GM18505 (cell line): ENCODE results near the gene CRACR2B.
A peak's percentile ranks its signal among the peaks of the same experiment; 100 is the strongest.

ENCODE experiments used
- ATAC-seq: cut with Tn5 transposase; IDR thresholded peaks from one replicate; pipeline ENCODE4 v1.9.1; 2021; ENCODE audit not compliant: unreplicated experiment
- POLR2A ChIP-seq: IDR thresholded peaks from 4 replicates; pipeline ENCODE4 v1.6.1; 2011; ENCODE audit warnings: borderline replicate concordance; ENCODE audit not compliant: insufficient read depth, insufficient read length; ENCODE audit errors: extremely low read depth

CRACR2B gene

GRCh38 chr11:798093-798713 lies 29.5 kb upstream of the CRACR2B start, which contains the start of gene SLC25A22:
Gene SLC25A22 (minus strand): TSS chr11:798281. CDS start chr11:795006, 3,275 bp downstream.
- TF ChIP-seq POLR2A: peak; percentile 61
- ATAC-seq: peak; percentile 66

DNA sequence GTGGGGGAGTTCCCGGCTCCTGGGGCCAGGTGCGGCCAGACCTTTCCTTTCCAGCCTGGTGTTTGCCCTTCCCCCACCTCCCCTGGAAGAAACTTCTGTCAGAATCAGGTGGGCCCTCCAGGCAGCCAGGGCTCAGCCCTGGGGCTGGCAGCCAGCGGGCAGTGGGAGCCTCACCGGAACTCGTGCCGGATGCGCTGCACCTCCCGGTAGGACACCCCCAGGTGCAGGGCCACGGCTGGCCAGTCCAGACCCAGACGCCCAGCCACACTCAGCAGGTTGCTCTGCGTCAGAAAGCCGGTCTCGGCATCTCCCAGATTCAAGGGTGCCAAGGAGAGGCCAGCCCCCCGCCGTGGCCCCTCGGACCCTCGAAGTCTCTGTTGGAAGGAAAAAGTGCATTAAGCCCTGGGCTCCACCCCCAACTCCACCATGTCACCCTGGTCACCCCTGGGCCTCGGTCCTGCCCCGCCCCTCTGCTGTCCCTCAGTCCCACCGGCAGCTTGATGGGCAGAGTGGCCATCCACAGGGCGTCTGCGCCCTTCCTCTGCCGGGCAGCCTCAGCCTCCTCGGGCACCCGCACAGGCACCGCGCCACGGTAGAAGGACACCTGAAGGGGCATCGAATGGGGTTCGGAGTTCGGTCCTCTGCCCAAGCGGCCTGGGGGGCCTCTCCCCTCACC lies 27.9 kb upstream of the CRACR2B start:
- TF ChIP-seq POLR2A: no peak
- ATAC-seq: no peak

DNA sequence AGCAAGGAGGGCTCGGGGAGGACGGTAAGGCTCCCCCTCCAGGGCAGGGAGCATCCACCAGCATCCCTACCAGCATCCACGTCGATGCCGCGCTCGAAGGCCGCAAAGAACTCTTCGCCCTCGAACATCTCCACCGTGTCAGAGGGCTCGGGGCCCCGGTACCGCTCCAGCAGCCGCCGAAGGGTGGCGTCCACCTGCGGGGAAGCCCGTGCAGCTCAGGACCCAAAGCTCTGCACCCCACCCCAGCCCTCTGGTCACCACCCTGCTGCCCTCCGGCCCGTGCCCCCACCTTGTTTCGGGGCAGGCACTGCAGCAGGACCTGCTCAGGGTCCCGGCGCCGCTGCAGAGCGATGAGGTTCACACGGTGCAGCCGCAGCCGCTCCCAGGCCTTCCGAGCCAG lies 27.2 kb upstream of the CRACR2B start:
- ATAC-seq: no peak
- TF ChIP-seq POLR2A: no peak

DNA sequence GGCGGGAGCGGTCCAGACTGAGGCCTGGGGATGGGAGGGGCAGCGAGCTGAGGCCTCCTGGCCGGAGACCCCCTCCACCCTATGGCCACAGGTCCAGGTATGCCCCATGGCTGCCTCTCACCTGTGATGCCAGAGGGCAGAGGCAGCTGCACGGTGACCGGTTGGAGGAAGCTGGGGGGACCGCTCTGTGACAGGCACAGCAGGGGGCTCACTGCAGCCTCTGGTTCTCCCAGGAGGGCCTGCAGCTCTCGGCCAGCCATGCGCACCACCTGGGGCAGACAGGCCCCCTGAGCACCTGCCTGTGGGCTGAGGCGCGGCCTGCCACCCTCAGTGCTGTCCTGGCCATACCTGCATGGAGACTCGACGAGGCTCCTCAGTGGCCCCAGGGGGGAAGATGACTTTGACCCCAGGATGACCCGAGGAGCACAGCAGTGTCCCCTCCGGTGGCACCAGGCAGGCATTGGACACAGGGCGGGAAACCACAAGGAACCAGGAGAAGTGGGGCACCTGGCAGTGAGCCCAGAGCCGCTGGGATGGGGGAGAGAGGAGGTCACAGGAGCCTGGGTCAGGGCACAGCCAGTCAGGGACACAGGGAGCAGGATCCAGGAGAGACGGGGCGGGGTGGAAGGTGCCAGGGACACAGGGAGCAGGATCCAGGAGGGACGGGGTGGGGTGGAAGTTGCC lies 26.5 kb upstream of the CRACR2B start:
- no peak for ATAC-seq
- no peak for TF ChIP-seq POLR2A

- no peak for TF ChIP-seq POLR2A
- no peak for ATAC-seq
Observed at GRCh38 chr11:802018-802617, 25.6 kb upstream of the CRACR2B start.

GRCh38 chr11:802693-803466 lies 24.8 kb upstream of the CRACR2B start:
- ATAC-seq: no peak
- no peak for TF ChIP-seq POLR2A

DNA sequence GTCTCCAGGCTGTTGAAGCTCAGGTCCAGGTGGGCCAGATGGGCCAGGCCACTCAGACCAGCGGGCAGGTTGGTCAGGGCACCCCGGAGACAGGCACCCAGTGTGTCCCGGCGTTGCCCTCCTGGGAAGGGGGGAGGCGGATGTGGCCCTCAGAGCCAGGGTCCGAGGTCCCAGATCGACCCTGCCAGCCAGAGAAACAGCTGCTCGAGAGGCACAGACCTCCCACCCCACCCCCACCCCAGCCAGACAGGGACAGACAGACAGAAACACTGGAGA lies 24.3 kb upstream of the CRACR2B start:
- ATAC-seq: no peak
- no peak for TF ChIP-seq POLR2A

DNA sequence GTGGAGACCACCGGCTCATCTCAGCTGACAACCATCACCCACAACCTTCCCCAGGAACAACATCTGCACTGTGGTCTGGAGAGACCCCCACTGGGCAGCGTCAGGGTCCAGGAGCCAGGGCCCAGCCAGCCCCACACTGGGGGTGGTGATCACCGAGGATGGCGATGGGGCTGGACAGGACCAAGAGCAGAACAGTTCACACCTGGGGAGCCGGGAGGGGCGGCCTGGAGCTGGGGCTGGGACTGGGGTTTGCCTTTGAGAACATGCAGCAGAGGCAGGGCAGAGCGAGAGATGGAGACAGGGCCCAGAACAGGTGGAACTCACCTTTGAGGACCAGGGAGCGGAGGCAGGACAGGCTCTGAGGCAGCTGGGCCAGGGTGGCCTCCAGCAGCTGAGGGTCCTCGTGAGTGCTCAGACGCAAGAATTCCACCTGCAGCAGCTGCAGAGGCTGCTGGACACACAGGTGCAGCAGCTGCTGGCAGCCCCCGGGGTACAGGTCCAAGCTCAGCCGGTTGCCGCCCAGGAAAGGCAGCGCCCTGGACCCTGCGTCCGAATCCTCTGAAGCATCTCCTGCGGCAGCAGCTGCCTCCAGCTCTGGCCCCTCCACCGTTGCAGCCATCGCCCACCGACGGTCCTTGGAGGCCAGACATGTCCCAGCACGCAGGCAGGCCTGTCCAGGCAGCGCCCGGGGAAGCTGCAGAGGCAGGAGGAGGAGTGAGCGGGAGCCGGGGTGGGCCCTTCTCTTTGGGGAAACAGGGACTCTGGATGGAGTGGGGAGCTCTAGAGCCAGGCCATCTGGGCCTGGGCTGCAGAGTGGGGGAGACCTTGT lies 23.7 kb upstream of the CRACR2B start:
- no peak for ATAC-seq

GRCh38 chr11:804599-804964 lies 23.1 kb upstream of the CRACR2B start:
- no peak for TF ChIP-seq POLR2A
- no peak for ATAC-seq

More for the DNA sequence above, 23.7 kb upstream of the CRACR2B start:
- no peak for TF ChIP-seq POLR2A

GRCh38 chr11:808427-809286 lies 19.1 kb upstream of the CRACR2B start:
- no peak for TF ChIP-seq POLR2A
- ATAC-seq: peak; percentile 0

DNA sequence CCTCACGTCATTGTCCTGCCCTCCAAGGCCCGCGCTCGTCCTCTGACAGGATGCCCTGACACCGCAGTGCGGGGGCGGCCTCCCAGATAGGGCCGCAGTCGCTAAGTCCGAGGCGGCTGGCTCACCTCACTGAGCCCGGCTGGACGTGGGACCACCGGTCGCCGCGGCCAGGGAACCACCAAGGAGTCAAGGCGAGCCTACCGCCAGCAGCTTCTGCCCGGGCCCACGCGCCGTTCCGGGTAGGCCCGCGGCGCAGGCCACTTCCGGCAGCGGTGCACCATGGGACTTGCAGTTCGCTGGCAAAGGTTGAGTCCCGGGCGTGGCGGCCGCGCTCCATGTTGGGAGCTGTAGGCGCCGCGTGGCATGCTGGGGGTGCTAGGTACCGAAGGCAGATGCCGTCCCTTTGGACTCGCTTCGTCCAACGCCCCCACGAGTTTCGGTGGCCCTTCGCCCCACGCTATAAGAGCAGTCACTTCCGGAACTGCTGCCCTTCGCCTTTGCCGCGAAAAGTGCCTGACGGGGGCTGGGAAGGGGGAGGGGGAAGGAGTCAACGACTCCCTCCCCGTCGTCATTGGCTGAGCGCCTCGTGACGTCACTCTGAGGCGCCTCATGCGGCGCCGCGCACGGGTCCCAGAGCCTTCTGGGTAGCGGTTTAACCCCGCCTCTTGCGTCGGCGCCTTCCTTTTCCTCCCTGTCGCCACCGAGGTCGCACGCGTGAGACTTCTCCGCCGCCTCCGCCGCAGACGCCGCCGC lies 18.3 kb upstream of the CRACR2B start, which contains the start of gene RPLP2:
Gene RPLP2, plus strand, starts transcription at position 681 of the 753 bp plus-strand sequence. CDS start 268 bp downstream, outside the sequence.
- TF ChIP-seq POLR2A: peak; percentile 90
- peak; percentile 72 for ATAC-seq

- no peak for ATAC-seq
Observed at GRCh38 chr11:810040-810567, 17.6 kb upstream of the CRACR2B start.

More at GRCh38 chr11:810040-810567, 17.6 kb upstream of the CRACR2B start:
- no peak for TF ChIP-seq POLR2A
